ENCODE results near the gene BMP2.

BMP2 gene

DNA sequence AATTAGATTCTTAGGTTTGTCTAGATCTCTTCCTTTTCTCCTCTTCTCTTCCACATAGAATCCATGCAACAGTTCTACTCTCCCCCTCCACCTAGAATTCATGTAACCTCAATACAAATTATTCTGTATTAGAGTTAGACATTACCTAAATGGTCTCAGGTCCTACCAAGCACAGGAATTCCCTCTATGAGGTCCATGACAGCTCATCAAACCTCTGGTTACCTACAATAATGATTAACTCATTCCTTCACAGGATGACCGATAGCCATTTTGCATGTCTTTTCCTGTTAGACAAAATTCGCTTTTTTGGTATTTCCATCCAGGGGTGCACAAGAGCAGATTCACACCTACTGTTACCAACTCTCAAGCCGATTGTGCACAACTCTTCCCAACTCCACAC, 27.4 kb upstream of the BMP2 start:
- H3K4me3 ChIP-seq (ENCODE audit: low read depth, low read length) = no peak overlapping the region
- H3K27ac ChIP-seq (ENCODE audit: low read depth, low read length) = no peak overlapping the region
- H3K79me2 ChIP-seq (ENCODE audit: control insufficient read depth, insufficient read depth, low read length, unreplicated experiment) = no peaks in the 10 kb centered on the region
- H3K27me3 ChIP-seq (ENCODE audit: insufficient read depth, low read length) = 0 out of 2 replicates have a peak, but pooled peaks cover 5% of the 10 kb centered on the region
- H3K4me1 ChIP-seq (ENCODE audit: control insufficient read depth, insufficient read depth, low read length, unreplicated experiment) = no peaks in the 10 kb centered on the region
- no peaks in the 10 kb centered on the region for H3K36me3 ChIP-seq (ENCODE audit: insufficient read depth, low read length)
- H2AFZ ChIP-seq (ENCODE audit: low read length, unreplicated experiment) = no peak overlapping the region

DNA sequence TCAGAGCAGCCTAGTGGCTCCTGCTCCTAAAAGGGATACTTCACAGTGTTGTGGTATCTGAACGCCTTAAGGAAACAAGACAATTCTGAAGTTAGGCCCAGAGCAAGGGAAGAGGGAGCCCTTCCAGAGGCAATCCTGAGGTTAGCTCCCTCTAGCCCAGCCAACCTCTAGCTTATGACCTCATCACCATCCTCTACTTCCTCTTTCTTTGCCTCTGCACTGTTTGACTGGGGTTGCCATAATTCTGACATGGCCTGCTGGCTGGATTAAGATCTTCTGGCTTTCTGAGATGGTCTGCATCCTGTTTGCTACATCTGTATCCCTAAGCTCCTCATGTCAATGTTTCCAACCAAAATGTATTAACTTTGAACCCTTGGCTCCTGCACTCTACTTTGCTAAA, 23.3 kb upstream of the BMP2 start:
- Histone ChIP-seq H3K36me3 (ENCODE audit: insufficient read depth, low read length) (no peaks in the 10 kb centered on the region), H3K27ac (ENCODE audit: low read depth, low read length) (no peak overlapping the region), H3K79me2 (ENCODE audit: control insufficient read depth, insufficient read depth, low read length, unreplicated experiment) (no peaks in the 10 kb centered on the region), H2AFZ (ENCODE audit: low read length, unreplicated experiment) (no peak overlapping the region), H3K4me1 (ENCODE audit: control insufficient read depth, insufficient read depth, low read length, unreplicated experiment) (no peaks in the 10 kb centered on the region), H3K27me3 (ENCODE audit: insufficient read depth, low read length) (peaks cover 25% of the 10 kb centered on the region), H3K4me3 (ENCODE audit: low read depth, low read length) (no peak overlapping the region)

DNA sequence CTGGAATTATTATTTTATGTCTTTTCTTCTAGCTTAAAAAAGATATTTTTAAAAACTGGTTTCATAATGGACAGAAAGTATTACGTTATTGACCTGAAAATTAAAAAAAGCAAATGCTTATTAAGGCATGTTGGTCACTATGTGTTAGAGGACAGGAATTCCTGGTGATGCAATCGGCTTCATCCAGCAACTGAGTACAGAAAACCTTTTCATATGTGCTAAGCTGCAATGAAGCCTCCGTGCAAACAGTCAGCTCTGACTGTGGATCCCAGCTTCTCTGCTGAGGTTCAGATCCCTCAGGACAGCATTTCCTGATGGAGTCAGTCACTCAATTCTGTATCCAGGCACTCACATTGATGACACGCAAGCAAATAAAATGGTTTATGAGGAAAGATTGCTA, 22.7 kb upstream of the BMP2 start:
- Histone ChIP-seq H3K4me3 (ENCODE audit: low read depth, low read length) (no peak overlapping the region), H3K27me3 (ENCODE audit: insufficient read depth, low read length) (peaks cover 25% of the 10 kb centered on the region), H3K36me3 (ENCODE audit: insufficient read depth, low read length) (no peaks in the 10 kb centered on the region), H3K27ac (ENCODE audit: low read depth, low read length) (no peak overlapping the region), H3K4me1 (ENCODE audit: control insufficient read depth, insufficient read depth, low read length, unreplicated experiment) (no peaks in the 10 kb centered on the region), H3K79me2 (ENCODE audit: control insufficient read depth, insufficient read depth, low read length, unreplicated experiment) (no peaks in the 10 kb centered on the region), H2AFZ (ENCODE audit: low read length, unreplicated experiment) (no peak overlapping the region)

DNA sequence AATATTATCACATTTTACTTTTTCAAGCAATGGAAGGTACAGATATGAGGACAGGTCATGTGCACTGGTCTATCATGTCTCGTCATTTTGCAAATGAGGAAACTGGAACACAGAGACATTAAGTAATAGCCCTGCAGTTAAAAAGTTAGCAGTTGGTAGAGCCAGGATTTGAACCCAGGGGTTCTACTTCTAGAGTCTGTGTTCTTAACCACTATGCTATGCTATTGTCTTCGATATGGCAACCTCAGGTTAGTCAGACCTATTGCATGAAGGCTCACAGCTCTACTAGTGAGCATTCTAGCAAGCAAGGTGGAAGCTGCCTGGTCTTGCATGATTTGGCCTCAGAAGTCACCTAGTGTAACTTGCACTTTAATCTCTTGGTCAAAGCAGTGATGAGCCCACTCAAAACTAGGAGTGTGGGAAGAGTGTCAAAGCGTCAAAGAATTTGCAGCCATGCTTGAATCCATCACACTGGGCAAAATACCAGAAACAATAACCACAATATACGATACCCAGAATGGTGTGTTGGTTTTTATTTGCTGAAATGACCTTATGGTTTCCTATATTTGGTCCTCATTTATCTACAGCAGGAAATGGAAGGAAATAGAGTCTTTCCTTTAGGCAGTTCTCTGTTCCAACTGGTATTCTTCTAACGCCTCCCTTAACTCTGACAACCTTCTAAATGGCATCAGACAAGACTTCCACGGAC, 20.4 kb upstream of the BMP2 start:
- H3K4me1 ChIP-seq (ENCODE audit: control insufficient read depth, insufficient read depth, low read length, unreplicated experiment) = no peaks in the 10 kb centered on the region
- H3K27ac ChIP-seq (ENCODE audit: low read depth, low read length) = no peak overlapping the region
- no peaks in the 10 kb centered on the region for H3K79me2 ChIP-seq (ENCODE audit: control insufficient read depth, insufficient read depth, low read length, unreplicated experiment)
- H3K4me3 ChIP-seq (ENCODE audit: low read depth, low read length) = no peak overlapping the region
- H3K27me3 ChIP-seq (ENCODE audit: insufficient read depth, low read length) = peaks cover 25% of the 10 kb centered on the region
- H2AFZ ChIP-seq (ENCODE audit: low read length, unreplicated experiment) = no peak overlapping the region
- no peaks in the 10 kb centered on the region for H3K36me3 ChIP-seq (ENCODE audit: insufficient read depth, low read length)

DNA sequence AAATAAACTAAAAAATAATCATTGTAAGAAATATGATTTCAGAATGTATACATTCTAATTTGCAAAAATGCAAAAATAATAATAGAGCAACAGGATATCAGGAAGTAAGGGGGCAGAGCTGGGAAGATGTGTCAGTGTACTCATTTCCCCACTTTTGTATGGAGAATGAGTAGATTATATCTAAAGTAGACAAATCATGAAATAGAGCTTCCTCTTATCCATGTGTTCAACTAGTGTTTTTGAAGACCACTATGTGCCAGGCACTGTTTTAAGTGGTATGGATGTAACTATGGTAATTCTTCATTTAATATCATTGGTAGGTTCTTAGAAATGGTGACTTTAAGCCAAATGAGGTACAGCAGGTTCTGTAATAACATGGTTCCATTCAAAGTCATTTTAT, 17.0 kb upstream of the BMP2 start:
- Histone ChIP-seq H3K4me3 (ENCODE audit: low read depth, low read length) (no peak overlapping the region), H2AFZ (ENCODE audit: low read length, unreplicated experiment) (no peak overlapping the region), H3K79me2 (ENCODE audit: control insufficient read depth, insufficient read depth, low read length, unreplicated experiment) (no peaks in the 10 kb centered on the region)

DNA sequence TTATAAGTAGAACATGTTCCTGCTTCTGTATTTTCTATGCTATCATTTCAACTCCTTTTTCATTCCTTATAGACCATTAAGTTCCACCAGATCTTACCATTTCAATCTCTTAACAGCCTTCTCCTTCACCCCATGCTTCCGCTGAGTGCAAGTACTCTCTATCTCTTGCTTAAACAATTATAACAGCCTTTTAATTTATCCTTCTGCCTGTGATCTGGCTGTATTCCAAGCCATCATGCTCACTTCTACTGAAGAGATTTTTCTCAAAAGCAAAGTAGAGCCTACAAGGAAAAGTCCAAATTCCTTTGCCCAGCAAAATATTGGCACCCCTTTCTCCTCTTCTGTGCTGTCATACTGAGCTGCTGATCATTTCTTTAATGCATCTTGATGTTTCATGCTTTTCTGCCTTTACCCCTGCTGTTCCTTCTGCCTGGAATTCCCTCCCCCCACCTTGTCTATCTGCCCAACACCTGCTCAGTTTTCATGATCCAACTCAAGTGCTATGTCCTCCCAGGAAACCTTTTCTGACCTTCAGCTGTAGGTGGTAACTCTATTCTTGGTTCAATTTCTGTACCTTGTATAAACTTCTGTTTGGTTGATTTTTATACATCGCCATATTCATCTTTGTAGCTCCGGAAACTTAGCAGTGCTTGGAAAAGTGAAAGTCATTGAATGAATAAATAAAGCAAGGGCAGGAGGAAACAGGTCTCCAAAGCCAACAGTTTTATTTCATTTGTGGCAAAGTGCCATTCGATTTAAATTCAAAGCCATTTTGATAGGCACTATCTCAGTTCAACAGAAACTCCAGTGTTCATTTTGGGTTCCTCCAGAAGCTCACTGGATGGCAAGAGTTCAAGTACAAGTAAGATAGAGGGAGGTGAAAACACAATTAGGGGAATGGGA, 10.5 kb upstream of the BMP2 start:
- Histone ChIP-seq H3K36me3 (ENCODE audit: insufficient read depth, low read length) (no peaks in the 10 kb centered on the region), H3K79me2 (ENCODE audit: control insufficient read depth, insufficient read depth, low read length, unreplicated experiment) (no peaks in the 10 kb centered on the region), H3K27ac (ENCODE audit: low read depth, low read length) (no peak overlapping the region), H3K4me1 (ENCODE audit: control insufficient read depth, insufficient read depth, low read length, unreplicated experiment) (no peaks in the 10 kb centered on the region), H3K4me3 (ENCODE audit: low read depth, low read length) (no peak overlapping the region), H3K27me3 (ENCODE audit: insufficient read depth, low read length) (peaks cover 21% of the 10 kb centered on the region; the same call in 1 of the 2 replicates), H2AFZ (ENCODE audit: low read length, unreplicated experiment) (no peak overlapping the region)

More for the DNA sequence above, 17.0 kb upstream of the BMP2 start:
- no peaks in the 10 kb centered on the region for H3K36me3 ChIP-seq (ENCODE audit: insufficient read depth, low read length)
- H3K27me3 ChIP-seq (ENCODE audit: insufficient read depth, low read length) = peaks cover 25% of the 10 kb centered on the region
- H3K4me1 ChIP-seq (ENCODE audit: control insufficient read depth, insufficient read depth, low read length, unreplicated experiment) = no peaks in the 10 kb centered on the region
- H3K27ac ChIP-seq (ENCODE audit: low read depth, low read length) = no peak overlapping the region

DNA sequence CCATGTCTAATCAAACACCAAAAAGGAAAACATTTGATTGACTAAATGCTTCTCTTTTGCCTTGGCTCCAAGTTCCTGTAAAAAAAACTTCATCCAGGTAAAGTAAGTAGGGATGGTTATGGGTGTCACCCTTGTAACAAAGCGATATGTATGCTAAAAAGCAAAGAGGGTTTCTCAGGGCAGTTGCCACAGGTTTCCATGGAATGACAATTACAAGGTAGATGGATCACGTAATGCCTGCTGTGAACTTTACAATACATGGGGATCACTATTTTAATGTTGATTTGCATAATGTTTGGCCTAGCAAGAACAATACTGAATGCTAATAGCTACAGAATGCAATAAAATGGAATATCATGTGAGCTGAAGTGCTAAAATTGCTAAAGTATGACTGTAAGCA, 2.9 kb upstream of the BMP2 start:
- H3K27me3 ChIP-seq (ENCODE audit: insufficient read depth, low read length) = peaks cover 45% of the 10 kb centered on the region
- H3K79me2 ChIP-seq (ENCODE audit: control insufficient read depth, insufficient read depth, low read length, unreplicated experiment) = no peaks in the 10 kb centered on the region
- no peaks in the 10 kb centered on the region for H3K4me1 ChIP-seq (ENCODE audit: control insufficient read depth, insufficient read depth, low read length, unreplicated experiment)
- no peak overlapping the region for H2AFZ ChIP-seq (ENCODE audit: low read length, unreplicated experiment)
- no peak overlapping the region for H3K27ac ChIP-seq (ENCODE audit: low read depth, low read length)
- no peaks in the 10 kb centered on the region for H3K36me3 ChIP-seq (ENCODE audit: insufficient read depth, low read length)
- H3K4me3 ChIP-seq (ENCODE audit: low read depth, low read length) = no peak overlapping the region

DNA sequence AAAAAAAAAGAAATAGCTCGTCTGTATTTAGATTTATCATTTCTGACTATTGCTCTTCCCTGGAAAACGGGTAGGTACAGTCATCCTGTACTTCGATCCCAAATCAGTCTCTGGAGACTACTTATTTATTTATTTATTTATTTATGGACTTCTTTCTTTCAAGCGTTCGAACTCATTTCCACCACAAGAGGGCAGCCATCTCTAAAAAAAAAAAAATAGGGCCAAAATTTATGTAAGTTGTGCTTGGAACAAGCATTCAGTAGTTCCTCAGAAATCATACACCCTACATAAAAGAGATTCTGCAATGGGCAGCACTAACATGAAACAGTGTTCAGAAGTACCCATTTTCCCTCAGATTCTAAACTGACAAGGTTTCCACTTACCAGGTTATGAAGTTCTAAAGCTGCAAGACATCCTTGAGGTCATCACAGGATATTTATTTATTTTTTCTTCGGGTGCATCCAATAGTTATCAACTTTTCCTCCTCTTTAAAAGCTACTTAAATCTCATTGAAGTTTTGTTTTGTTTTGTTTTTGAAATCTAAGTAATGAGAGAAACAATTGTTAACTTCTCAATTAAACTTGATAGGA, 1.9 kb upstream of the BMP2 start:
- Histone ChIP-seq H2AFZ (ENCODE audit: low read length, unreplicated experiment) (no peak overlapping the region), H3K79me2 (ENCODE audit: control insufficient read depth, insufficient read depth, low read length, unreplicated experiment) (no peaks in the 10 kb centered on the region), H3K4me1 (ENCODE audit: control insufficient read depth, insufficient read depth, low read length, unreplicated experiment) (no peaks in the 10 kb centered on the region), H3K4me3 (ENCODE audit: low read depth, low read length) (no peak overlapping the region), H3K36me3 (ENCODE audit: insufficient read depth, low read length) (no peaks in the 10 kb centered on the region), H3K27ac (ENCODE audit: low read depth, low read length) (no peak overlapping the region), H3K27me3 (ENCODE audit: insufficient read depth, low read length) (peaks cover 54% of the 10 kb centered on the region)

DNA sequence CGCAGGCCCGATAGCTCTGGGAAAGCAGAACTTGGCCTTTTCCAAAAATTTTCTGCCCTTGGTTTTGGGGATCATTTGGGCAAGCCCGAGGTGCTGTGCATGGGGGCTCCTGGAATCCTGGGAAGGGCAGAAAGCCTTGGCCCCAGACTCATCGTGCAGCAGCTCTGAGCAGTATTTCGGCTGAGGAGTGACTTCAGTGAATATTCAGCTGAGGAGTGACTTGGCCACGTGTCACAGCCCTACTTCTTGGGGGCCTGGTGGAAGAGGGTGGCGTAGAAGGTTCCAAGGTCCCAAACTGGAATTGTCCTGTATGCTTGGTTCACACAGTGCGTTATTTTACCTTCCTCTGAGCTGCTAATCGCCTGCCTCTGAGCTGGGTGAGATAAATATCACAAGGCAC, 1.1 kb upstream of the BMP2 start:
- H3K79me2 ChIP-seq (ENCODE audit: control insufficient read depth, insufficient read depth, low read length, unreplicated experiment) = no peaks in the 10 kb centered on the region
- H3K36me3 ChIP-seq (ENCODE audit: insufficient read depth, low read length) = no peaks in the 10 kb centered on the region
- H3K27me3 ChIP-seq (ENCODE audit: insufficient read depth, low read length) = peaks cover 54% of the 10 kb centered on the region
- no peak overlapping the region for H3K27ac ChIP-seq (ENCODE audit: low read depth, low read length)
- no peak overlapping the region for H3K4me3 ChIP-seq (ENCODE audit: low read depth, low read length)
- H3K4me1 ChIP-seq (ENCODE audit: control insufficient read depth, insufficient read depth, low read length, unreplicated experiment) = no peaks in the 10 kb centered on the region
- no peak overlapping the region for H2AFZ ChIP-seq (ENCODE audit: low read length, unreplicated experiment)

DNA sequence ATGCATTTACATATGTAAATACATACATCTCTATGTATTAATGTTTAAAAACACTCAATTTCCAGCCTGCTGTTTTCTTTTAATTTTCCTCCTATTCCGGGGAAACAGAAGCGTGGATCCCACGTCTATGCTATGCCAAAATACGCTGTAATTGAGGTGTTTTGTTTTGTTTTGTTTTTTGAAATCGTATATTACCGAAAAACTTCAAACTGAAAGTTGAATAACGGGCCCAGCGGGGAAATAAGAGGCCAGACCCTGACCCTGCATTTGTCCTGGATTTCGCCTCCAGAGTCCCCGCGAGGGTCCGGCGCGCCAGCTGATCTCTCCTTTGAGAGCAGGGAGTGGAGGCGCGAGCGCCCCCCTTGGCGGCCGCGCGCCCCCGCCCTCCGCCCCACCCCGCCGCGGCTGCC, 355 bp upstream of the BMP2 start:
- peaks cover 55% of the 10 kb centered on the region for H3K27me3 ChIP-seq (ENCODE audit: insufficient read depth, low read length)
- H3K79me2 ChIP-seq (ENCODE audit: control insufficient read depth, insufficient read depth, low read length, unreplicated experiment) = no peaks in the 10 kb centered on the region
- no peaks in the 10 kb centered on the region for H3K4me1 ChIP-seq (ENCODE audit: control insufficient read depth, insufficient read depth, low read length, unreplicated experiment)
- no peaks in the 10 kb centered on the region for H3K36me3 ChIP-seq (ENCODE audit: insufficient read depth, low read length)
- peak overlapping the region; percentile 71 for H3K4me3 ChIP-seq (ENCODE audit: low read depth, low read length)
- H3K27ac ChIP-seq (ENCODE audit: low read depth, low read length) = no peak overlapping the region
- peak overlapping the region; percentile 56 for H2AFZ ChIP-seq (ENCODE audit: low read length, unreplicated experiment)
